SK-N-MC (cell line): ENCODE results near the gene PHACTR3.
"Not testable (repeated sequence)": the region's sequence is repeated elsewhere in the genome, so short reads cannot be mapped to it uniquely, and the experiment has no call there.

Source experiments
- DNase-seq: peaks from one replicate; pipeline ENCODE4 v3.0.0-alpha.2; 2011; ENCODE audit warnings: low read depth, low spot score
- H3K27ac ChIP-seq: fragments of 200-600 bp; sonication (generic); 2 replicates; pipeline ENCODE4 v1.5.1; 2016; ENCODE audit warnings: mixed run types
- H3K36me3 ChIP-seq: fragments of 200-600 bp; sonication (generic); 2 replicates; pipeline ENCODE4 v1.6.1; 2017; ENCODE audit warnings: antibody characterized with exemption, low read length, mixed read lengths; ENCODE audit not compliant: insufficient read depth
- H3K4me3 ChIP-seq: fragments of 200-600 bp; sonication (generic); 2 replicates; pipeline ENCODE4 v1.5.1; 2016
- H3K9ac ChIP-seq: fragments of 200-600 bp; sonication (generic); 2 replicates; pipeline ENCODE4 v1.8.0; 2017; ENCODE audit warnings: mixed run types, mixed read lengths; ENCODE audit not compliant: insufficient read length
- H3K9me3 ChIP-seq: fragments of 200-600 bp; sonication (generic); 2 replicates; pipeline ENCODE4 v1.6.1; 2017; ENCODE audit warnings: low read depth, mild to moderate bottlenecking, antibody characterized with exemption, low read length, moderate library complexity, mixed read lengths
- EZH2 ChIP-seq: fragments of 200-600 bp; sonication (generic); IDR thresholded peaks from one replicate; pipeline ENCODE4 v1.6.1; 2017; ENCODE audit warnings: antibody characterized with exemption
- FOXP2 ChIP-seq: optimal IDR thresholded peaks from 2 replicates; pipeline ENCODE3; 2011; ENCODE audit warnings: mild to moderate bottlenecking, moderate library complexity; ENCODE audit not compliant: insufficient read depth; ENCODE audit errors: extremely low read length, control extremely low read depth
- POLR2AphosphoS5 ChIP-seq: IDR thresholded peaks from 2 replicates; pipeline ENCODE4 v1.6.1; 2012; ENCODE audit warnings: mild to moderate bottlenecking, low read depth, low read length, borderline replicate concordance

The PHACTR3 gene

DNA sequence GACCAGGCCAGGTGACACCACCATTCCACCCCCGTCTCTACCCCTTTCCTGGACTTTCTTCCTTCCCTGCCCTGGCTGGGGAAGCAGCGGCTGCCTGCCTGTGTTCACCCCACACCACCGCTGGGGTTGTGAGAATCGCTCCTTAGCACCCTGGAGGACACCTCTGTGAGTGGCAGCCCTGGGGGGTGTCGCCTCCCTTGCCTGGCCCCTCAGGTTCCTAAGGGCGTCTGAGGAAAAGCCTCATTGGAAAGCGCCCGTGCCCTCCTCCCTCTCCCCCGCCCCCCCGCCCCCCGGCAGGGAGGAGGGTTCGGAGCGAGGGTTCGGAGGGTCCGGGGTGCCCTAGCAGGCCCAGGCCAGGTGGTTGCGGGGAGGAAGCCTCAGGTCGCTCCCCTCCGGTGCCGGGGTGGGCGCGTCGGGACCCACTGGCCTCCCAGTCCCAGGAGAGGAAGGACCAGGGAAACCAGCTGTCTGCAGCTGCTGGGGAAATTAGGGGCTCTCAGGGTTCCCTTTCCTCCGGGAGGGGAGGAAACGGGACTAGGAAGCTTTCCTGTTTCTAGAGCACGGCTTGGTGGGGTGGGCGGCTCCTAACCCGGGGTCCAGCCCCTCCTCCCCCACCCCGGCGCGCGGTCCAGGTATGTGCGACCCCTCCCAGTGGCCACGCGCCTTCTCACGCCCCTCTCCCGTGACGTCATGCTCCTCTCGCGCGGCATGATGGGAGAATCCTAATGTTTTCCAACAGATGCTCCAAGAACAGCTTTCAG, at the start of gene PHACTR3:
Gene PHACTR3, plus strand, starts transcription at position 760 of the 761 bp plus-strand sequence. CDS start 475 bp downstream, outside the sequence.
- Histone ChIP-seq H3K9ac (no peak within 1 kb of the TSS), H3K4me3 (no peak within 1 kb of the TSS), H3K9me3 (no peaks in the 10 kb centered on the region), H3K36me3 (no peaks in the 10 kb centered on the region), H3K27ac (no peak within 1 kb of the TSS)
- TF ChIP-seq FOXP2 (no peak), EZH2 (no peak), POLR2AphosphoS5 (no peak)
- DNase-seq = no peak

DNA sequence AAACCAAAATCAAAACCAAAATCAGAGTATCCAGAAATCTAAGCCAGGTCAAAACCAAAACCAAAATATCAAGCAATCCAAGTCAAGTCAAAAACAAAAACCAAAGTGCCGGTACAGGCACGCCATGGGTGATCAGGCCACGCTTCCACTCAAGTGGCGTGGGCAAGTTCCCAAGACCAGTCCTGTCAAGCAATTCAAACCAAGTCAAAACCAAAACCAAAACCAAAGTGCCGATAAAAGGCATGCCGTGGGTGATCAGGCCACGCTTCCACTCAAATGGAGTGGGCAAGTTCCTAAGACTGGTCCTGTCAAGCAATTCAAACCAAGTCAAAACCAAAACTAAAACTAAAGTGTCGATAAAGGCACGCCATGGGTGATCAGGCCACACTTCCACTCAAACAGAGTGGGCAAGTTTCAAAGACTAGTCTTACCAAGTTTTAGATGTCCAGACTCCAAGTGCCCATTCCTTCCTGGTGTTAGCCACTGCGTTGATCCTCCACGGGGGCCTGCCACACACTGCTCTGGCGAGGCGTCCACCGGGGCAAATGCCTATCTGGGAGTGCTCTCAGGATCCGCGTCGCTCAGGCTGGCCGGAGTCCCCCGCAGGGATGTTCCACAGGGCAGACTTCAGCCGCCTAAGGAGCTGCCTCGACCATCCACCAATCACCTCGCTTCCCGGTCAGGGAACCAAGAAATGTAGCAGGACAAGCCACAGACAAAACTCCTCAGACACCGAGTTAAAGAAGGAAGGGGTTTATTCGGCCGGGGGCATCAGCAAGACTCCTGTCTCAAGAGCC, 46.4 kb upstream of the PHACTR3 start:
- H3K9me3 ChIP-seq, H3K9ac ChIP-seq, H3K4me3 ChIP-seq, H3K36me3 ChIP-seq, DNase-seq, H3K27ac ChIP-seq: not testable (repeated sequence)

DNA sequence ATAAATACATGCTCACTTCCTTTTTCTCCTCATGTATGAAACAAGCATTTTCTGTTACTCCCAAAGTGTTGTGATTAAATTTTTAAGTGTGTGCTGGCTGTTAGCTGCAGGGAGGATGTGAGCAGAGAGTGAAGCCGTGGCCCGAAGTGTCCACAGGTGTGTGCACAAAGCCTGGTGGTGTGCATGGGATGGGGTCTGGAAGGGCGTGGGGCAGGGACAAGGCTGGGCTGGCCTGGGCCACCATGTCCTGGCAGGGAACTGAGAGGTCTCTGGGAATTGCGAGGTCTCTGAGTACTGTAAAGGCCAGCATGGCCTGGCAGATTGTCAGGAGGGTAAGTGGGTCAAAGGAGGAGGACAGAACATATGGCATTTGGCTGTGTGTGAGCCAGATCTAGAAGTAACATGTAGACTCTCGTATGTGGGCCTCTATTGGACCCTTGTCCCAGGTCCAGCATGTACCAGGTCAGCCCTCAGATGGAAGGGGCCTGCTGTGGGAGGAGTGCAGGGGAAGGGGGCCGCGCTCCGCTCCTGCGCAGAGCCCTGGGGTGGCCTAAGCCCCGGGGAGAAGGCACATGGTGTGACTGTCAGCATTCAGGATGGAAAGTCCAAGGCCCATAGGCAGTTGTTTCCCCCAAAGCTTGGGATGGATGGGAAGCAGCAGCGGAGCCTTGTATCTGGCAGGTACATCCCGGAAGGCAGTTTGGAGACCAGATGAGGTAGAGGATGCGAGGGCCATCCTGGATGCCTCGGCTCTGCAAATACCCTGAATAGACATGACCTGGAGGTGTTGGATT, 45.1 kb upstream of the PHACTR3 start:
- no peak for DNase-seq
- no peak overlapping the region for H3K27ac ChIP-seq

DNA sequence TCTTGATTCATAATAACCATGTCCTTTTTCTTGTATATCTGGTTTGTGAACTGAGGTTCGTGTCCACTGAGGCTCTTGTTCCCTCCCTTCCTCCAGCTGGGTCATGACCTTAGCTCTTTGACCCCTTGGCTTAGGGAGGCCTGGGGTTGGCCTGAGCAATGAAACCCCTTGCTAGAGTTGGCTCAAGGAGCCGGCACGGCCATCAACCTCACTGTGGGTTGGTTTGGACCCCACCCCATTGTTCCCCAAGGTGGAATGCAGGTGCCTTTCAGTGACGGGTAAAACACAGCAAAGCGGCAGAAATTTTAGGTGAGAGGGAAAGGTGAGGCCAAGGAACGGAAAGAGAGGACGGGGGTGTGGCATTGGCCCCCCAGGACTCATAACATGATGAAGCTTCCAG, 44.5 kb upstream of the PHACTR3 start:
- no peaks in the 10 kb centered on the region for H3K9me3 ChIP-seq
- no peak overlapping the region for H3K4me3 ChIP-seq
- TF ChIP-seq FOXP2 (no peak), POLR2AphosphoS5 (no peak), EZH2 (no peak)
- no peak overlapping the region for H3K27ac ChIP-seq
- no peak for DNase-seq
- H3K9ac ChIP-seq = no peak overlapping the region
- no peaks in the 10 kb centered on the region for H3K36me3 ChIP-seq

More for the DNA sequence above, 45.1 kb upstream of the PHACTR3 start:
- no peaks in the 10 kb centered on the region for H3K9me3 ChIP-seq
- H3K36me3 ChIP-seq = no peaks in the 10 kb centered on the region
- no peak overlapping the region for H3K9ac ChIP-seq
- TF ChIP-seq FOXP2 (no peak), EZH2 (no peak), POLR2AphosphoS5 (no peak)
- H3K4me3 ChIP-seq = no peak overlapping the region

DNA sequence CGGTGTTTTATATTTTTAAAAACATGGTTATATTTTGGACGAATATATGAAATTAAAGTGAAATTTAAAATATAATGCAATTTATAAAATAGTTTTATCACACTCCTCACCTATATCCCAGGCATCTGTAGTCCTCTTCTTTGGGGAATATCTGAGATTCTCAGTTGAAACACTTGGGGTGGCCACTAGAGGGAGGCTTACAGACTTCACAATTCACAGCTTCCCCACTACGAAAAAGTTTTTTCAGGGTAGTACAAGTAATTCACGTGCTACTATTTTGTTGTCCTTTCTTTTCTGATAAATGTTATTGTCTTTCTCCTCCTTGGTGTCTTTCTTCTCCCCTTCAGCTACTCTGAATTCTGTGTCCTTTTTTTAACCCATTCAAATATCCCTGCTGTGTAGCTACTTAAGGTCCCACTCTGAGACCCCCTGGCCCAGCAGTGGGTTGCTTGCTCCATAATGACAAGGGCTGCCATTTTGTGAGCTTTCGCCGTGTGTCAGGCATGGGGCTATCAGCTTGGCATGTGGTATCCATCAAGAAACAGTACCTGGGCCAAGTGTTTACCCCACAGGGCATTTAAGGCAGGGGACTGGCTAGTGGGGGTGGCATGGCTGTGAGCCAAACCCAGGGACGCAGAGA, 43.6 kb upstream of the PHACTR3 start:
- no peak for TF ChIP-seq POLR2AphosphoS5
- no peak for TF ChIP-seq EZH2
- no peak for TF ChIP-seq FOXP2
- DNase-seq = no peak

DNA sequence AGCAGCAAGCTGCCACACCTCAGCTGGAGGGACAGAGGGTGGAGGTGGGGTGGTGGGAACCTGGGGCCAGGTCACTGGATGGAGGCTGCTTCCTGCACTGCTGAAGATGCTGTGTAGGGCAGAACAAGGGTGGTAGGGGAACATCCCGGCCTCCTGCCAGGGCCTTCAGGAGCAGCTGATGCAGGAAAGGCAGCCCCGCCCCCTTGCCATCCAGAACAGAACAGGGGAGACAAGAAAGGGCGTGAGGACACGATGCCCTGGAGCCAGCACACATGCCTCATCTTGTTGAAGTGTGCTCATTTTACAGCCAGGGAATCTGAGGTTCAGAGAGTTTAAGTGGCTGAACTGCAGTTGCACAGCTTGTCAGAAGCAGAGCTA, 43.1 kb upstream of the PHACTR3 start:
- Histone ChIP-seq H3K9me3 (no peaks in the 10 kb centered on the region), H3K36me3 (no peaks in the 10 kb centered on the region), H3K27ac (no peak overlapping the region), H3K9ac (no peak overlapping the region), H3K4me3 (no peak overlapping the region)
- no peak for DNase-seq
- TF ChIP-seq EZH2 (no peak), FOXP2 (no peak), POLR2AphosphoS5 (no peak)

More for the DNA sequence above, 43.6 kb upstream of the PHACTR3 start:
- no peaks in the 10 kb centered on the region for H3K9me3 ChIP-seq
- no peaks in the 10 kb centered on the region for H3K36me3 ChIP-seq
- H3K9ac ChIP-seq = no peak overlapping the region
- H3K4me3 ChIP-seq = no peak overlapping the region
- H3K27ac ChIP-seq = no peak overlapping the region

DNA sequence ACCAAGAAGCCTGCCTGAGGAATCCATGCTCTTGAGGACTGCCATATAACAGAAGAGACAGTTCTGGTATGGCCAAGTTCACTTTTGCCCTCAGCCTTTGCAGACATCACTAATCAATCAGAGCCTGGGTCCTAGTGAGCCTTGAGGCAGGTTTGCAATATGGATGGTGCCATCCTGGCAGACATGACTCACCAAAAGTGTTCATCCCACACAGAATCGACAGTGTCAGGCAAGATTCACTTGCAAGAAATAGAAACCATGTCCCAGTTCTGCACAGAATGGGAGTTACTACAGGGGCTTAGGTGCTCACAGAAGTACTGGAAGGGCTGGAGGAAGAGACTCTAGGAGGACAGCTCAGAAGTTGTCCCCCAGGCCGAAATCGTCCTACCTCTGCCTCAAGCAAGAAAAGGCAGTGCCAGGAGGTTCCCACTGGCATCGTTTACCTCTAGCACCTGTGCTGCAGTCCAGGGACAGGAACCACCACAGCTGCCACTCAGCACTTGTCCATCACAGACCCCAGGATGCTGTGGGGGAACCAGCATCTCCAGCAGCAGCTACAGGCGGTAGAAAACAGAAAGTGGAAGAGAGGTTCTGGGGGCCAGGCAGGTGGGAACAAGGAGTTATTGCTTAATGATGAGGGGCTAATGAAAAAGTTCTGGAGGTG, 42.6 kb upstream of the PHACTR3 start:
- no peak for TF ChIP-seq POLR2AphosphoS5
- no peak for TF ChIP-seq EZH2
- no peak for TF ChIP-seq FOXP2
- Histone ChIP-seq H3K27ac (no peak overlapping the region), H3K9me3 (no peaks in the 10 kb centered on the region), H3K4me3 (no peak overlapping the region), H3K9ac (no peak overlapping the region), H3K36me3 (no peaks in the 10 kb centered on the region)
- DNase-seq = no peak

DNA sequence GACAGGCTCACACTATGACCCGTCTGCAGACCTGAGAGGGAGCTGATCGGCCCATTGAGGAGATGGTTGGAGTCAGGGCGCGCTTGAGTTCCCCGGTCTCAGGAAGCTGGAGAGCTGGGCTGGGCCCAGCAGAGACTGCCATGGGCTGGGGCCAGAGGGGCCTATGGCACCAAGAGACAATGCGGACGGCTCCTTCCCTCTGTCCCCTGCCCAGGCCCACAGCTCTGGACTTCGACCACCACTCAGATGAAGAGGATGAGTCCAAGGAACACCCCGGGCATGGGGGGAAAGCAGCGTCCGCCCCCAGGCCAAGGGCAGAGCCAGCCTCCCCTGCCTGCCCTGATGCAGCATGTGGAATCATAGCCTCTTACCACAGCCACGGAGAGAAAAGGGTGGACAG, 40.2 kb upstream of the PHACTR3 start:
- H3K36me3 ChIP-seq = no peaks in the 10 kb centered on the region
- no peak overlapping the region for H3K27ac ChIP-seq
- no peak overlapping the region for H3K4me3 ChIP-seq
- no peak overlapping the region for H3K9ac ChIP-seq
- H3K9me3 ChIP-seq = no peaks in the 10 kb centered on the region
- DNase-seq = no peak
- TF ChIP-seq POLR2AphosphoS5 (no peak), FOXP2 (no peak), EZH2 (no peak)
